Measurements from ENCODE around the gene NET1. TPM values are rescaled to one million over a fixed set of nuclear protein-coding genes. Genes with fewer than 3 reads are reported as not detected.

The NET1 gene
- total RNA-seq, 1 experiment from 2014 or later: 154 TPM

DNA sequence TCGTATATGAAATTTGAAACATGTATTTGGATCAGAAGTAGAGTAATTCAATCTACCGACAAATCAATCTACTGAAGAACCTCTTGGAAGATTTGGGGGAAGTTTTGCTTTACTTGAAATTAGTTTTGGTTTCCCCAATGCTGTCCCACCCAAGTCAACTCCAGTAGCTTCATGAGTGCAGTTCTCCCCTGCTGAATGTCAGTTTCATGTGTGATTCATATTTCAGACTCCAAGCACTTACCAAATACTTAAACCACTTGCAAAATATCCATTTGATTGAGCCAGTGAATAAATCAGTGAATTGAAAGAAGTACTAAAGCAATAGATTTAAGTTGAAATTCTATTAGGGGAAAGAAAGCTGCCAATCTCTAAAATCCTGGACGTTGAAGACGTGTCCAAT lies 77.7 kb downstream of the NET1 start:
- H3K4me3 Mint-ChIP-seq (ENCODE audit: low read depth, unreplicated experiment): no peak overlapping the region
- no peaks in the 10 kb centered on the region for H3K9me3 Mint-ChIP-seq (ENCODE audit: low read depth, unreplicated experiment)
- peaks cover 9% of the 10 kb centered on the region for H3K4me1 Mint-ChIP-seq (ENCODE audit: low read depth, unreplicated experiment)
- no peaks in the 10 kb centered on the region for H3K36me3 Mint-ChIP-seq (ENCODE audit: insufficient read depth, unreplicated experiment)
- CTCF ChIA-PET: no interaction called here
- no peak overlapping the region for H3K27ac Mint-ChIP-seq (ENCODE audit: unreplicated experiment)
- TF ChIP-seq, protein P1, sequence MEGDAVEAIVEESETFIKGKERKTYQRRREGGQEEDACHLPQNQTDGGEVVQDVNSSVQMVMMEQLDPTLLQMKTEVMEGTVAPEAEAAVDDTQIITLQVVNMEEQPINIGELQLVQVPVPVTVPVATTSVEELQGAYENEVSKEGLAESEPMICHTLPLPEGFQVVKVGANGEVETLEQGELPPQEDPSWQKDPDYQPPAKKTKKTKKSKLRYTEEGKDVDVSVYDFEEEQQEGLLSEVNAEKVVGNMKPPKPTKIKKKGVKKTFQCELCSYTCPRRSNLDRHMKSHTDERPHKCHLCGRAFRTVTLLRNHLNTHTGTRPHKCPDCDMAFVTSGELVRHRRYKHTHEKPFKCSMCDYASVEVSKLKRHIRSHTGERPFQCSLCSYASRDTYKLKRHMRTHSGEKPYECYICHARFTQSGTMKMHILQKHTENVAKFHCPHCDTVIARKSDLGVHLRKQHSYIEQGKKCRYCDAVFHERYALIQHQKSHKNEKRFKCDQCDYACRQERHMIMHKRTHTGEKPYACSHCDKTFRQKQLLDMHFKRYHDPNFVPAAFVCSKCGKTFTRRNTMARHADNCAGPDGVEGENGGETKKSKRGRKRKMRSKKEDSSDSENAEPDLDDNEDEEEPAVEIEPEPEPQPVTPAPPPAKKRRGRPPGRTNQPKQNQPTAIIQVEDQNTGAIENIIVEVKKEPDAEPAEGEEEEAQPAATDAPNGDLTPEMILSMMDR (IDR thresholded peaks at IDR 0.05; ENCODE audit: unreplicated experiment): no peak
- BruUV-seq (replicated peaks): no TSS peak
- intact Hi-C loops (cut with micrococcal nuclease; ENCODE audit: unreplicated experiment): no loop called here
- no peaks in the 10 kb centered on the region for H3K27me3 Mint-ChIP-seq (ENCODE audit: unreplicated experiment)
- no peak for DNase-seq

DNA sequence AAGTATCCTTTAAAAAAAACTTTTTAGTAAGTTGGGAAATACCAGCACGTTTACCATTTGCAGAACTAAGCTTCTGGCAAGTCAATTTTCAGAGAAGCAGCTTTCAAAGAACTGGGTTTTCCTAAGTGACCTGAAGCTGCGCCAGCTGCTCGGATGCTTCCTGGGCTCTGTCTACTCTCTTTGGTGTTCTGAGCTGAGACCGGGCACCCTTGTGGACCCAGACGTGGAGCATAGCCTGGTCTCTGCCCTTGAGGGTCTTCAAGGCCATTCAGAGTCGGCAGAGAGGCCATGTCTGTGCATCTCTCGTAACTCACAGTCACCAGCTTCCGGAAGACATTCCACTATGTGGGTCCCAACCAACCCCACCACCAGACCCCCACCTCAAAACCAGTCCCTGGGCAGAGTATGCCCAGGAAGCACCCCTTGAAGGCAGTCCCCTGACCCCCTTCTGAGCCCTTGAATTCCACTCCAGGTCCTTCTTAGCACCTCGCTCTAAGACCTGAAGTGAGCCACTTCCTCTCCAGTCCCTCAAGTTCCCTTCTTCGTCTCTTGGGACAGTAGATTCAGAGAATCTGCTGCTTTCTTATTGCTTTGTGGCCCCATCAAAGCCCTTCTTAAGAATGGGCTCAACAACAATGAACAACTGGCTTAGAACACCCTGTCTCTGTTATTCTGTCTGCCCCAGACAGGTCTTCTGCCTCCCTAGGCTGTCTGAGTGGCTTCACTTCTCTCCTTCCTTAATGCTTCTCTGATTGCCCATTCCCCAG lies 78.5 kb downstream of the NET1 start:
- Mint-ChIP-seq H3K4me1 (ENCODE audit: low read depth, unreplicated experiment) (peaks cover 9% of the 10 kb centered on the region), H3K9me3 (ENCODE audit: low read depth, unreplicated experiment) (no peaks in the 10 kb centered on the region), H3K36me3 (ENCODE audit: insufficient read depth, unreplicated experiment) (no peaks in the 10 kb centered on the region), H3K27ac (ENCODE audit: unreplicated experiment) (no peak overlapping the region), H3K4me3 (ENCODE audit: low read depth, unreplicated experiment) (no peak overlapping the region), H3K27me3 (ENCODE audit: unreplicated experiment) (no peaks in the 10 kb centered on the region)
- no peak for DNase-seq
- intact Hi-C loops (cut with micrococcal nuclease; ENCODE audit: unreplicated experiment): no loop called here
- CTCF ChIA-PET: interaction anchor here (0.6 kb wide), 1 partner anchor 769 kb away, joined by 3 read pairs; no protein-coding TSS in a partner anchor
- BruUV-seq (replicated peaks): no TSS peak
- TF ChIP-seq, protein P1 (IDR thresholded peaks at IDR 0.05; ENCODE audit: unreplicated experiment): no peak

DNA sequence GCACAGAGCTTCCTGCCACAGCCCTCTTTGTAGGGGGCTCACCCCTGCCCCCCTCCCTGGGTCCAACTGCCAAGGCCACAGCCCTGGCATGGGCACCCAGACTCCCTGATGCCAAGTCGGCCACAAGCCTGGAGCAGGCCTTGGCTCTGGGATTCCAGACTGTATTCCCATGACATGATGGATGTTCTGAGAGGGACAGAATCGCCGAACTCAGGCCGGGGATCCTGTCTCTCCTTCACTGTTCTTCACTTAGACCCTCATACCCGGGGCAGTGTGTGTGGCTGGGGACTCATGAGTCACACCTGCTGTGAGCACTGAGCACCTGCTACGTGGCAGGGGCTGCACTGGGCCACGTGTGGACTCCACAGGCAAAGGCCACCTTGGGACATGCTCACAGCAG lies 79.1 kb downstream of the NET1 start:
- Mint-ChIP-seq H3K9me3 (ENCODE audit: low read depth, unreplicated experiment) (no peaks in the 10 kb centered on the region), H3K36me3 (ENCODE audit: insufficient read depth, unreplicated experiment) (no peaks in the 10 kb centered on the region), H3K27me3 (ENCODE audit: unreplicated experiment) (no peaks in the 10 kb centered on the region), H3K4me1 (ENCODE audit: low read depth, unreplicated experiment) (peaks cover 9% of the 10 kb centered on the region), H3K4me3 (ENCODE audit: low read depth, unreplicated experiment) (no peak overlapping the region), H3K27ac (ENCODE audit: unreplicated experiment) (no peak overlapping the region)
- DNase-seq: no peak
- TF ChIP-seq, protein P1 (IDR thresholded peaks at IDR 0.05; ENCODE audit: unreplicated experiment): no peak
- CTCF ChIA-PET: interaction anchor here (0.6 kb wide), 1 partner anchor 769 kb away, joined by 3 read pairs; no protein-coding TSS in a partner anchor
- no TSS peak for BruUV-seq (replicated peaks)
- intact Hi-C loops (cut with micrococcal nuclease; ENCODE audit: unreplicated experiment): no loop called here

DNA sequence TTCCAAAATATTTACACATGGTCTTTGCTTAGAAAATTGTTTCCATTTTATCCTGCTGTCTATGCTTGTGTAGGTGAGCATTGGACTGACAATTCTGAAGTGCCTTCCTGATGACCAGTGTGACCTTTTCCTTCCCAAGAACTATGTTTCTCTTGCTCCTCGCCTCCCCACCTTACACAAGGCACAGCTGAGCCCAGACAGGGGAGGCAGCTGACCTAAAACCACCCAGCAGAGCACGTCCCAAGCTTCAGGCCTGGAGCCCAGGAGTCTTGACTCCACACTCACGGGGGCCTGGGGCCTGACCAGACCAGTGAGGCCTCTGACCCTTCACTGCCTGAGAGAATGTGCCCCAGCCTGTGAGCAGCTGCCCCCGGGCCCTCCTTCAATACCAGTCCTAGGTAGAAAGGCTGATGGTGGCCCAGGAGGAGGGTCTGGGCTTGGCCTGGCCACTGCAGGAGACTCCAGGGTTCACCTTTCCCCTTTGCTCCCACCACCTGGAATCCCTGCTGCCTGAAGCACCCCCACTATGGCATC lies 80.0 kb downstream of the NET1 start:
- H3K36me3 Mint-ChIP-seq (ENCODE audit: insufficient read depth, unreplicated experiment): no peaks in the 10 kb centered on the region
- no TSS peak for BruUV-seq (replicated peaks)
- no peak overlapping the region for H3K4me3 Mint-ChIP-seq (ENCODE audit: low read depth, unreplicated experiment)
- peaks cover 9% of the 10 kb centered on the region for H3K4me1 Mint-ChIP-seq (ENCODE audit: low read depth, unreplicated experiment)
- intact Hi-C loops (cut with micrococcal nuclease; ENCODE audit: unreplicated experiment): no loop called here
- CTCF ChIA-PET: no interaction called here
- H3K9me3 Mint-ChIP-seq (ENCODE audit: low read depth, unreplicated experiment): no peaks in the 10 kb centered on the region
- H3K27me3 Mint-ChIP-seq (ENCODE audit: unreplicated experiment): no peaks in the 10 kb centered on the region
- H3K27ac Mint-ChIP-seq (ENCODE audit: unreplicated experiment): no peak overlapping the region
- DNase-seq: no peak
- TF ChIP-seq, protein P1 (IDR thresholded peaks at IDR 0.05; ENCODE audit: unreplicated experiment): no peak

All from Calu3 (cell line).